ENCODE data around the gene ATXN7L3.

Gene ATXN7L3

GRCh38 chr17:44205962-44206824, 6.5 kb upstream of the ATXN7L3 start:
- TF ChIP-seq CTCF (IDR thresholded peaks at IDR 0.05) = no peak
- no peak overlapping the region for H3K27ac ChIP-seq
- H3K4me3 ChIP-seq = no peak overlapping the region
- no peak for DNase-seq (ENCODE audit: low spot score)

- no peak for TF ChIP-seq CTCF (IDR thresholded peaks at IDR 0.05)
- peak overlapping the region in 1 of 2 donors; percentile 5 for H3K27ac ChIP-seq
- no peak for DNase-seq (ENCODE audit: low spot score)
- H3K4me3 ChIP-seq = no peak overlapping the region
These were observed 4.8 kb upstream of the ATXN7L3 start for GRCh38 chr17:44204441-44204882.

- no peak overlapping the region for H3K4me3 ChIP-seq
- TF ChIP-seq CTCF (IDR thresholded peaks at IDR 0.05) = peak; percentile 63
- peak overlapping the region in 1 of 2 donors; percentile 5 for H3K27ac ChIP-seq
- no peak for DNase-seq (ENCODE audit: low spot score)
These were observed 4.2 kb upstream of the ATXN7L3 start for GRCh38 chr17:44203731-44204440.

GRCh38 chr17:44202756-44203155, 3.1 kb upstream of the ATXN7L3 start:
- TF ChIP-seq CTCF (IDR thresholded peaks at IDR 0.05) = no peak
- DNase-seq (ENCODE audit: low spot score) = no peak
- no peak overlapping the region for H3K4me3 ChIP-seq
- H3K27ac ChIP-seq = no peak overlapping the region

- DNase-seq (ENCODE audit: low spot score) = no peak
- Histone ChIP-seq H3K27ac (peak overlapping the region; percentile 78 to 98), H3K4me3 (peak overlapping the region; percentile 85)
- no peak for TF ChIP-seq CTCF (IDR thresholded peaks at IDR 0.05)
These were observed 933 bp upstream of the ATXN7L3 start for GRCh38 chr17:44200478-44201155.

- H3K4me3 ChIP-seq = peak overlapping the region; percentile 85
- TF ChIP-seq CTCF (IDR thresholded peaks at IDR 0.05) = no peak
- peak overlapping the region; percentile 87 to 98 for H3K27ac ChIP-seq
- DNase-seq (ENCODE audit: low spot score) = peak; percentile 82
These were observed 747 bp downstream of the ATXN7L3 start for GRCh38 chr17:44198721-44199552.
